NCI-H2081 (cell line): ENCODE measurements around the gene CCDC186.

Experiments used
- DNase-seq, 2 experiments: peaks; one replicate each; lab custom pipeline; 2025; lab: John Stamatoyannopoulos, UW

Gene CCDC186

GRCh38 chr10:114110174-114110972 lies 63.6 kb downstream of the CCDC186 start:
- DNase-seq, result no peak

GRCh38 chr10:114103284-114103683 lies 70.7 kb downstream of the CCDC186 start:
- peak; percentile 5 to 39 for DNase-seq

- DNase-seq, result no peak
These were observed 71.7 kb downstream of the CCDC186 start for GRCh38 chr10:114102256-114102655.

GRCh38 chr10:114100848-114101741 lies 72.9 kb downstream of the CCDC186 start:
- DNase-seq, result no peak

- DNase-seq, result no peak
These were observed 77.1 kb downstream of the CCDC186 start for GRCh38 chr10:114096864-114097263.

- DNase-seq, result no peak
These were observed 78.3 kb downstream of the CCDC186 start for GRCh38 chr10:114095559-114096337.

GRCh38 chr10:114094795-114095194 lies 79.2 kb downstream of the CCDC186 start:
- no peak for DNase-seq

GRCh38 chr10:114087655-114088054 lies 86.3 kb downstream of the CCDC186 start:
- no peak for DNase-seq

GRCh38 chr10:114087255-114087654 lies 86.7 kb downstream of the CCDC186 start:
- no peak for DNase-seq

- DNase-seq, result no peak
These were observed 89.8 kb downstream of the CCDC186 start for GRCh38 chr10:114084215-114084614.

GRCh38 chr10:114083040-114083439 lies 91.0 kb downstream of the CCDC186 start:
- no peak for DNase-seq

- DNase-seq, result no peak
These were observed 92.0 kb downstream of the CCDC186 start for GRCh38 chr10:114081911-114082583.

- no peak for DNase-seq
These were observed 94.6 kb downstream of the CCDC186 start for GRCh38 chr10:114079421-114079820.

GRCh38 chr10:114078346-114078745 lies 95.7 kb downstream of the CCDC186 start:
- no peak for DNase-seq

- no peak for DNase-seq
These were observed 96.2 kb downstream of the CCDC186 start for GRCh38 chr10:114077815-114078219.

GRCh38 chr10:114077347-114077746 lies 96.7 kb downstream of the CCDC186 start:
- no peak for DNase-seq

GRCh38 chr10:114075093-114075492 lies 98.9 kb downstream of the CCDC186 start:
- no peak for DNase-seq

GRCh38 chr10:114073395-114074186 lies 100.4 kb downstream of the CCDC186 start:
- DNase-seq, result no peak

- DNase-seq, result no peak
These were observed 102.8 kb downstream of the CCDC186 start for GRCh38 chr10:114071178-114071577.
